Fibroblast of villous mesenchyme (primary cell): ENCODE measurements around the gene H2AZ2. TPM values are rescaled to one million over a fixed set of nuclear protein-coding genes. Genes with fewer than 3 reads are reported as not detected.

Source experiments
- DNase-seq: peaks from one replicate; pipeline ENCODE4 v3.0.0-alpha.2; 2010; ENCODE audit warnings: low read depth
- H3K4me3 ChIP-seq: 2 replicates; pipeline ENCODE4 v1.5.1; 2011; ENCODE audit warnings: low read depth, mild to moderate bottlenecking, low read length
- total RNA-seq: library from RNA; depleted of rRNA; stranded (reverse); fragments of >200 nt; gene quantifications from 2 replicates; pipeline ENCODE4 v1.2.3, GENCODE V29; 2012
- TF ChIP-seq, protein P1 (sequence below): IDR thresholded peaks from 2 replicates; pipeline ENCODE4 v1.5.1; 2012; ENCODE audit warnings: low read depth, mild to moderate bottlenecking, low read length; ENCODE audit not compliant: insufficient read depth

Gene H2AZ2
- total RNA-seq, 1 donor = 111 TPM

DNA sequence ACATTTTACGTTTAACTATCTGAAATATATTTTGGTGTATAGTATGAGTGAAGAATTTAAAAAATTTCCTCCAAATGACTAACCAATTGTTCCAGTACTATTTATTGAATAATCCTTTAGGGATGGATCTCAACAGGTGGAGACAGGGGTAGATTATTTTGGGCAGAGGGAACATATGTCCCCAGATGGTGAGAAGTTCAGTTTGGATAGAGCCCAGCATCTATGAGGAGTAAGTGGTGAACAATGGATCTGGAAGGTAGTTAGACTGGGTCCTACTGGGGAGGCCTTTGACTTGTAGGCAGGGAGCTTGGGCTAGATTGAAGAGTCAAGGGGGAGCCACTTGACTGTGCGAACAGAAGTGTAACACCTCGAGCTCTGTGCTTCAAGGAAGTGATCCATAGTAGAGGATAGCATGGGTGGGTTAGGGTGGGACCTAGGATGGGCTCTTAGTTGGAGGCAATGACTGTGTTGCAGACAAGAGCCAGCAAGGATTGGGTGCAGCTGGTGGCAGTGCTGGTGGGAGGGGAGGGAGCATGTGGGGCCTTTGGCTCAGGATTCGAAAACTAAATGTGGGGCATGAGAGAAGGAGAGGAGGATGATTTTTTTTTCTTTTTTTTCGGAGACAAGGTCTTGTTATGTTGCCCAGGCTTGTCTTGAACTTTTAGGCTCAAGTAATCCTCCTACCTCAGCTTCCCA, 41.3 kb upstream of the H2AZ2 start:
- no peak overlapping the region for H3K4me3 ChIP-seq
- TF ChIP-seq, protein P1, sequence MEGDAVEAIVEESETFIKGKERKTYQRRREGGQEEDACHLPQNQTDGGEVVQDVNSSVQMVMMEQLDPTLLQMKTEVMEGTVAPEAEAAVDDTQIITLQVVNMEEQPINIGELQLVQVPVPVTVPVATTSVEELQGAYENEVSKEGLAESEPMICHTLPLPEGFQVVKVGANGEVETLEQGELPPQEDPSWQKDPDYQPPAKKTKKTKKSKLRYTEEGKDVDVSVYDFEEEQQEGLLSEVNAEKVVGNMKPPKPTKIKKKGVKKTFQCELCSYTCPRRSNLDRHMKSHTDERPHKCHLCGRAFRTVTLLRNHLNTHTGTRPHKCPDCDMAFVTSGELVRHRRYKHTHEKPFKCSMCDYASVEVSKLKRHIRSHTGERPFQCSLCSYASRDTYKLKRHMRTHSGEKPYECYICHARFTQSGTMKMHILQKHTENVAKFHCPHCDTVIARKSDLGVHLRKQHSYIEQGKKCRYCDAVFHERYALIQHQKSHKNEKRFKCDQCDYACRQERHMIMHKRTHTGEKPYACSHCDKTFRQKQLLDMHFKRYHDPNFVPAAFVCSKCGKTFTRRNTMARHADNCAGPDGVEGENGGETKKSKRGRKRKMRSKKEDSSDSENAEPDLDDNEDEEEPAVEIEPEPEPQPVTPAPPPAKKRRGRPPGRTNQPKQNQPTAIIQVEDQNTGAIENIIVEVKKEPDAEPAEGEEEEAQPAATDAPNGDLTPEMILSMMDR = no peak
- DNase-seq = no peak

DNA sequence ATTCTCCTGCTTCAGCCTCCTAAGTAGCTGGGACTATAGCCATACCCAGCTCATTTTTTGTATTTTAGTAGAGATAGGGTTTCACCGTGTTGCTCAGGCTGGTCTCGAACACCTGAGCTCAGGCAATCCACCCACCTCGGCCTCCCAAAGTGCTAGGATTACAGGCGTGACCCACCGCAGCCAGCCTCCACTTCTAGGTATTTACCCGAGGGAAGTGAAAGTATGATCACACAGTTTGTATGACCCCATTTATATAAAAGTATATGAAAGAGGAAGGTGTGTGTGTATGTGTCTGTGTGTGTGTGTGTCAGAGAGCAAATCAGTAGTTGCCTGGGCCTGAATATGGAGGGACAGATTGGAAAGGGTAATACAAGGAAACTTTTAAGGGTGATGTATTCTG, 39.4 kb upstream of the H2AZ2 start:
- no peak overlapping the region for H3K4me3 ChIP-seq
- DNase-seq = no peak
- TF ChIP-seq, protein P1 = no peak

DNA sequence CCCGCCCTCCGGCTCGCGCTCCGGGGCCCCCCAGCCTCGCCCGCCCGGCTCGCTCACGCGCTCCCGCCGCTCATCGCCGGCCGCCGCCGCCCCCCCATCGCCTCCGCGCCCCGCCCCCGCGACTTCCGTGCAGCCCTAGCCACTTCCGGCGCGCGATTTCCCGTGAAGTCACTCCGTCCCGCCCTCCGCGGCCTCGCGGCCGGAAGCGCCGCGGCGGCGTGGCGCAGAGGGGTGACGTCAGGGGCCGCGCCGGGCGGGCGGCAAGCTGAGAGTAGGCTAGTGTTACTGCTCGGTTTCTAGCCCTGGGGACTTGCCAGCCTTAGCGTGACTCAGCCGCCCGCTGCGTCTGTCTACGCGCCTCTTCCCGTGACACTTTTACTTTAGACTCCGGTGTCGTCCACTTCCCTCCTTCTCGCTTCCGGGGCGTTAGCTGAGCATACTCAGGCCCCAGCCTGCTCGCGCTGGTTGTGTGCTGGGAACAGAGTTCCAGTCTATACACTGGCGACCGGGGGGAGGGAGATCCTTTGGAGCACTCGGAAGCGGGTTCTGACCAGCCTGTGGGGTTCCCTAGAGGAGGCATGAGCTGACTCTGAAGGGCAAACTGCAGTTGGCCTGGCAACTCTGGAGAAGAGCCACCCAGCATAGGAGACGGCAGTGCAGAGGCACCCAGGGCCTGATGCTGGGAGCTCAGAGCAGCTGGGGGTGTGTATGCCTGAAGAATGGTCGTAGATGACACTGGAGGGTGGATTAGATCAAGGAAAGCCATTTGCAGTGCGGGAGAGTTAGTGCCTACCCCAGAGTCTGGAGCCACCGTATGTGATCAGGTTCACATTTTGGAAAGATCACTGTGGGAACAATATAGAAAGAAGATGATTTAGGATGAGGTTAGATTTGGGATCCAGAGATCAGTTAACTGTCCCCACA, 37.8 kb upstream of the H2AZ2 start, which contains the start of gene PURB:
TSS of gene PURB (minus strand) at position 137 of the 924 bp plus-strand sequence. CDS start 182 bp downstream, outside the sequence.
- peak; percentile 97 for DNase-seq
- TF ChIP-seq, protein P1 = no peak
- peak within 1 kb of the TSS; percentile 78 for H3K4me3 ChIP-seq

DNA sequence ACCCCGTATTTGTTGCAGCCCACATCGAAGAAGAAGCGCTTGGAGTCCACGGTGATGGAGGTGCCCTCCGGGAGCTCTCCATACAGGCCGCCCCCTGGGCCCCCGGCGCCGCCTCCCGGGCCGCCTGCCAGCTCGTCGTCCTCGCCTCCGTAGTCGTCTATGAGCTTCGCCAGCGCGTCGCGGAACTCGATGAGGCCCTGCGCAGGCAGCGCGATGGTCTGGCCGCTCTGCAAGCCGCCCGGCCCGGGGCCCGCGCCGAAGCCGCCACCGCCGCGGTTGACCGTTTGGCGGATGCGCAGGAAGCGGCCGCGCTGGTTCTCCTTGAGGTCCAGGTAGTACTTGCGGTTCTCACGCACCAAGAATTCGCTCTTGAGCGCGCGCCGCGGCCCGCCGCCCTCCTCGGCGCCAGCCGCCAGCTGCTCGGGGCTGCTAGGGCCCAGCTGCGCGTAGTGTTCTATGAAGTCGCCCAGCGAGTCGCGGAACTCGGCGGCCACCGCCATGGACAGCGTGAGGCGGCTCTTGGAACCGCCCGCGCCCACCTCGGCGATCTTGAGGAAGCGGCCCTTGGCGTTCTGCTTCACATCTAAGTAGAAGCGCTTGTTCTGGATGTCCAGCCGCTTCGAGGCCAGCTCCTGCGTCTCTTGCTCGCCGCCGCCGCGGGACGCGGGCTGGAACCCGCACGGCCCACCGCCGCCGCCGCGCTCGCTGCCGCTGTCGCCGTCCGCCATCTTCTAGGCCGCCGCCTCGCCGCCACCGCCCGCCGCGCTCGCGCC, 36.9 kb upstream of the H2AZ2 start:
- peak; percentile 73 for DNase-seq
- peak overlapping the region; percentile 78 for H3K4me3 ChIP-seq
- TF ChIP-seq, protein P1 = no peak

DNA sequence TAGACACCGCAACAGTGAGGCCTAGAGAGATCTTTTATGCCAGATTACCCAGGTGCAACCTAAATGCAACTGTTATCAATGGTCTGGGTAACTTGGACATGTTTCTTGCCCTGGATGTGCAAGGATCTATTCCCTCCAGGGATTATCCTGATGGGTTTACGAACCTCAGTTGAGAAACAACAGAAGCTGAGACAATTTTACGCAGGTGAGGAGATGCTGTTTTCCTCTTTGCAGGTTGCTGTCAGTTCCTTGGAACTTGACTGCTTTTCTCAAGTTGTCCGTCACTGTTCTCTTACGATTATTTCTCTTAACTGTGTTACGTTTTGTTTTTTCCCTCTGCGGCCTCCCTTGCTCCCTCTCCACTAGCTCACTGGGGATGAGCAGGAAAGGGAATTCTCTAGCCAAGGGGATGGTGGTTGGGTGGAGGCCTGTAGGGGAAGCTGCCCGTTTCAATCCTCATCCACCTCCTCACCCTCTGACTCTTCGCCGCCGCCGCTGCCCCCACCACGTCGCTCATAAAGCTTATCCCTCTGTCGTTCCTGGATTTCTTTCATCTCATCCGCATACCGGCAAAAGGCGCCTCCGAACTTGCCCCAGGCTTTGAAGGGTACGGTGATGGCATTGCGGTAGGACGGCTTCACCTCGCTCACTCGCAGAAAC, 36.2 kb upstream of the H2AZ2 start:
- H3K4me3 ChIP-seq = peak overlapping the region; percentile 78
- DNase-seq = peak; percentile 12
- TF ChIP-seq, protein P1 = no peak

DNA sequence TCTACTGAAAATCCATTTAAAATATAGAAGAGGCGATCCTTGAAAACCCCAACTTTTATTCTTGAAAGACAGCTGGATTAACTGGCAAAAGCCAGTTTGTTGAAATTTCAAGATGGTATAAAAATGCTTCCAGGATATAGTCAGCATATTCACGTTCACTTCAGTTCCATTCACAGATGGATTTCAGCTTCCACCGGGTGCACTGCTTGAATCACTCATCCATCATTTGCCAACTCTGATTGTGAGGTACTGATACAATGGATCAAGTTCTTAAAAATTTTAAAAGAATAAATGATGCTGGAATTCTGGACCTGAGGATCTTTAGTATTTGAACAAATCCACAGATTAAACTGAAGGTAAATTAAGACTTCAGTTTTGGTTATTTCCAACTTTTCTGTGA, 35.0 kb upstream of the H2AZ2 start:
- H3K4me3 ChIP-seq = peak overlapping the region; percentile 78
- no peak for DNase-seq
- TF ChIP-seq, protein P1 = no peak
